ENCODE data around the gene CDC25B.
"Not testable (repeated sequence)": the region's sequence is repeated elsewhere in the genome, so short reads cannot be mapped to it uniquely, and the experiment has no call there.

CDC25B gene

DNA sequence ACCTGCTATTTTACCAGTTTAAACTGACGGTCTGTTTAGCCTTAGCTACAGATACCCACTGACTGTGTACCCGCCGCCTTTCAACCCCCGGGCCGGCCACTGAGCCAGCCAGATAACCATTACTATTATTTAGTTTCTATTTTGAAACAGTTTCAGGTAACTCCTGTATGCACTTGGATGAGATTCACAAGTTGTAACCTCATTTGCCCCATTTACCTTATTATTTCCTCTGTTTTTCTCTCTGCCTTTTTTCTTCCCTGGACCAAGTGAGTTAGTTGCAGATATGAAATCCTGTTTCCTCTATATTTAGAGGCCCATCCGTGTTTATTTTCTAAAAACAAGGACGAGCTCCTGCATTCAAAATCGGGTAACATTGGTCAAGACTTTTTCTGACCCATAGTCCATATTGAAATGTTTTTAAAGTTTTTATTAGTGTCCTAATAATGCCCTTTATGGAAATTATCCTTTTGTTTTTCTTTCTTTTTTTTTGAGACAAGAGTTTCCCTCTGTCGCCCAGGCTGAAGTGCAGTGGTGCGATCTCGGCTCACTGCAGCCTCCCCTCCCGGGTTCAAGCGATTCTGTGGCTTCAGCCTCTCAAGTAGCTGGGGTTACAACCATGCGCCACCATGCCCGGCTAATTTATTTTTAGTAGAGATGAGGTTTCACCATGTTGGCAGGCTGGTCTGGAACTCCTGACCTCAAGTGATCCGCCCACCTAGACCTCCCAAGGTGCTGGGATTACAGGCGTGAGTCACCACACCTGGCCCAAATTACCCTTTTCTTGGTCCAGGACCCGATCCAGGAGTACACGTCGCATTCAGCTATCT lies 25.0 kb downstream of the CDC25B start:
- DNase-seq (ENCODE audit: low read depth, low spot score): no peak
- H3K27ac ChIP-seq: peak overlapping the region; percentile 91

DNA sequence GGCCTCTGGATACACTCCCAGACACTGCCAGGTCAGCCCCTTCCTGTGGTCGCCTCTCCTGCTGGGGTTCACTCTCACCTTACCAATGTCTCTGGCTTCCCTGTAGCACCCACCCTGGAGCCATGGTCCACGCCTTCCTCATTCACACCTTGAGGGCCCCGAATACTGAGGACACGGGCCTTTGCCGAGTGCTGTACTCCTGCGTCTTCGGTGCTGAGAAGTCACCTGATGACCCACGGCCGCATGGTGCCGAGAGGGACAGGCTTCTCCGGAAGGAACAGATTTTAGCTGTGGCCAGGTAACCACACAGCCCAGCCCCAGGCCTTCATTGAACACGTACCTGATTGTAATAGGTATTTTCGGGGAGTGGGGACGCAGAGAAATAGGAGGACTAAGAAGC lies 25.9 kb downstream of the CDC25B start:
- no peak for DNase-seq (ENCODE audit: low read depth, low spot score)
- H3K27ac ChIP-seq: no peak overlapping the region

GRCh38 chr20:3823881-3824280 lies 27.8 kb downstream of the CDC25B start:
- DNase-seq (ENCODE audit: low read depth, low spot score): no peak
- H3K27ac ChIP-seq: no peak overlapping the region

DNA sequence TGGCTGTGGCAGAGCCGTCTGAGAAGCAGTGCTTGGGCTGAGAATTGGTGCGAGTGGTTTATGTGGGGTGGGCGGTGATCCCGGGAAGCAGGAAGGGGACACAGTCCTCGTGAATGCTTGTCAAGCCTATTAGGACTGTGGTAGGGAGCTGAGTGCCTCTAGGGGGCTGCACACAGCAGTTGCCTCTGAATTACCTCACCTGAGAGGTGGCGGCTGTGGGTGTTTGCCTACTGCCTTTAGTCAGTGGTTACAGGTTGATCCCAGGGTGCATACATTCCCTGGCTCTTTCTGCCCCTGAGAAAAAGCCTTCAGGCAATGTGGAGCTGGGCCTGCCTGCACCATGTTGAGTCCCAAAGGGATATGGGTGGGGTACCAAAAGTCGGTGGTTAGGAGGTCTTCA lies 29.4 kb downstream of the CDC25B start:
- no peak for DNase-seq (ENCODE audit: low read depth, low spot score)
- H3K27ac ChIP-seq: no peak overlapping the region

DNA sequence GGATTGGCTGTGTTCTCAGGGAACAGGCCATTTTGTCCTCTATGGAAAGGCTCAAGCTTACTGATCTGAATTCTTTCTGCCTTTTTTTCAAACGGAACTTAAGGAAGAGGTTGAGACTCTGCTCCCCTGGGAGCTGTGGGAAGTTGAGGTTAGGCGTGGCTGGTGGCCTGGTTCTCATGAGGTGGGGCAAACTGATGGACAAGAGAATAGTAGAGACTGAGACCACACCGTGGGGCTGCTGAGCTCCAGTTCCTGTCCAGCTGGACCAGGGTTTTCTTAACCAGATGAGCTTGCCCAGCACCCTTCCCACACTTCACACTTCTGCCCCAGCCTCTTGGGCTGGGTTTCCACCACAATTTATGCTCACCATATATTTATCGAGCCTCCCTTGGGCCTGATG lies 30.3 kb downstream of the CDC25B start:
- H3K27ac ChIP-seq: no peak overlapping the region
- no peak for DNase-seq (ENCODE audit: low read depth, low spot score)

- H3K27ac ChIP-seq: no peak overlapping the region
- no peak for DNase-seq (ENCODE audit: low read depth, low spot score)
Measured at GRCh38 chr20:3828798-3829197, 32.7 kb downstream of the CDC25B start.

GRCh38 chr20:3829891-3830290 lies 33.8 kb downstream of the CDC25B start:
- not testable (repeated sequence) for DNase-seq (ENCODE audit: low read depth, low spot score); H3K27ac ChIP-seq

- H3K27ac ChIP-seq: no peak overlapping the region
- DNase-seq (ENCODE audit: low read depth, low spot score): no peak
Measured at GRCh38 chr20:3836132-3836531, 40.0 kb downstream of the CDC25B start.

DNA sequence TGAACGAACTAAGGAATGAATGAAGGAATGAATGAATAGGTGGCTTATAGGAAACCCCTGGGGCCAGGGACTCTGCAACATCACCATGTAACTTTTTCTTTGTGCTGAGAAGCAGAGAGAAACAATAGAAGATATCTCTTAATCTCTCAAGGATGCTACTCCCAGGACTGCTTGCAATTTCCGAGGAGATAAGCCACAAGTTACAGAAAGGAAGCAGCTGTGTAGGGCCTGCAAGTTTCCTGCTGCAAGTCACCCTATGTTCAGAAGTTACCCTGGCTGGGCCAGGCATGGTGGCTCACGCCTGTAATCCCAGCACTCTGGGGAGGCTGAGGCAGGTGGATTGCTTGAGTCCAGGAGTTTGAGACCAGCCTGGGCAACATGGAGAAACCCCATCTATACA lies 43.2 kb downstream of the CDC25B start:
- no peak overlapping the region for H3K27ac ChIP-seq

DNA sequence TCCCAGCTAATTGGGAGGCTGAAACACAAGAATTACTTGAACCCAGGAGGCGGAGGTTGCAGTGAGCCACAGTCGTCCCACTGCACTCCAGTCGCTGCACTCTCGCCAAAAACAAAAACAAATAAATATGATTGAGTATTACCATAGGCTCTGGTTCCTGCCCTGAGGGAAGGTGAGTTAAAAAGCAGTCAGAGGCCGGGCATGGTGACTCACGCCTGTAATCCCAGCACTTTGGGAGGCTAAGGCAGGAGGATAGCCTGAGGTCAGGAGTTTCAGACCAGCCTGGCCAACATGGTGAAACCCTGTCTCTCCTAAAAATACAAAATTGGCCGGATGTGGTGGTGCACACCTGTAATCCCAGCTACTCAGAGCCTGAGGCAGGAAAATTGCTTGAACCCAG lies 44.1 kb downstream of the CDC25B start:
- DNase-seq (ENCODE audit: low read depth, low spot score); H3K27ac ChIP-seq: not testable (repeated sequence)

More for the DNA sequence above, 43.2 kb downstream of the CDC25B start:
- no peak for DNase-seq (ENCODE audit: low read depth, low spot score)

- DNase-seq (ENCODE audit: low read depth, low spot score): no peak
- no peak overlapping the region for H3K27ac ChIP-seq
Measured at GRCh38 chr20:3842348-3842930, 46.3 kb downstream of the CDC25B start.

DNA sequence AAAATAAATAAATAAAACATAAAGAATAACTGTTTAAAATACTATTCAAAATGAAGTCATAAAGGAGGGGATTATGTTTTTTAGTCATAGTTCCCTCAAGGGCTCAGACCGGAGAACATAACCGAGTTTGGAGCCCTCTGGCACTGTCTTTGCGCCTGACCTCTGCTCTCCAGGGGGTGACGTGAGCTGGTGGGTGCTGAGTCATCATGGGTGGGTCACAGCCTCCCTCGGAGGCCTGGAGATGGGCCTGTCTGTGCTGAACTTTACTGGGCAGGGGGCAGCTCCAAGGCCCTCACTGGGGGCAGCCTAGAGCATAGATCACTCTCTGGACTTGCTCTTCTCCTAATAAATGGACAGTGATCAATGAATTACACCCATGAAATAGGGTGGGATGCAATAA lies 47.4 kb downstream of the CDC25B start:
- DNase-seq (ENCODE audit: low read depth, low spot score): no peak
- H3K27ac ChIP-seq: no peak overlapping the region

DNA sequence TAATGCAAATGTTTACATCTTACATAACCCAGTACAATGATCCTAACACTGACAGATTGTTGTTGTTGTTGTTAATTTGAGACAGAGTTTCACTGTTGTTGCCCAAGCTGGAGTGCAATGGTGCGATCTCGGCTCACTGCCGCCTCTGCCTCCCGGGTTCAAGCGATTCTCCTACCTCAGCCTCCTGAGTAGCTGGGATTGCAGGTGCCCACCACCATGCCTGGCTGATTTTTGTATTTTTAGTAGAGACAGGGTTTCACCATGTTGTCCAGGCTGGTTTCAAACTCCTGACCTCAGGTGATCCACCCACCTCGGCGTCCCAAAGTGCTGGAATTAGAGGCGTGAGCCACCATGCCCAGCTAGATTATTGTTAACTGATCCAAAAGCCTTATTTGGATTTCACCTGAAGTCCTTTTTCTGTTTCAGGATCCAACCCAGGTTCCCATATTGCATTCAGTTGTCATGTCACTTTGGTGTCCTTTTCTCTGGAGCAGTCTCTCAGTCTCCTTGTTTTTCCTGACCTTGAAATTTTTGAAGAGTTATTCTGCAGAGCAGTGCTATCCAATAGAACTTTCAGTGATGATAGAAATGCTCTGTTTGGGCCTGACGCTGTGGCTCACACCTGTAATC lies 48.0 kb downstream of the CDC25B start:
- DNase-seq (ENCODE audit: low read depth, low spot score); H3K27ac ChIP-seq: not testable (repeated sequence)

GRCh38 chr20:3846378-3846739 lies 50.2 kb downstream of the CDC25B start:
- DNase-seq (ENCODE audit: low read depth, low spot score): no peak

DNA sequence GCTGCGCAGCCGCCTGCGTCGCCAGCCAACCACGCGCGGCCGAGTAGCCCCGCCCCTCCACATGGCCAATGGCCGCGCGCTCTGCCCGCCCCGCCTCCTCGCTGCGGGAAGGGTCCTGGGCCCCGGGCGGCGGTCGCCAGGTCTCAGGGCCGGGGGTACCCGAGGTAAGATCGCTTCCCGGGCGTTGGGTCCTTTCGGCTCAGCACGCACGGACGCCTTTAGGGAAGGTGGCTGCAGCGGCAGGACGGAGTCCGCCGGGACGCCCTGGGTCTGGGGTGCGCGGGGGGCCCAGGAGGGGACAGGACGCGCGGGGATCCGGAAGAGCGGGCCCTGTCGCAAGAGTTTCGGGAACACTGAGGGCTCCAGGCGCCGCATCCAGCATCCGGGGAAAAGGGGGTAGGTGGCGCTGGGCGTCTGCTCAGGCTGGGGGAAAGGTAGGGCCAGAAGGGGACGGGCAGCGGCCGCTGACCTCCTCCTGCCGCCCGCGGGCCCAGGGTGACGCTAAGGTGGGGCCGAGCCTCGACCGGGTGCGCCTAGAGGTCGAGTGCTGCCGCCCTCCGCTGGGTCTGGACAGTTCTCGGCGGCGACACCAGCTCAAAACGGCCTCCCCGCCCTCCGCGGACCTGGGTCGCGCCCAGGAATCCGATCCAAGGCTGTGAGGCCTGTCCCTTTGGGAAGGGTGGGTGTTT lies 50.8 kb downstream of the CDC25B start, which contains the start of gene MAVS:
TSS of gene MAVS (plus strand) at position 95 of the 689 bp plus-strand sequence. CDS start 7,791 bp downstream, outside the sequence.
- H3K27ac ChIP-seq: peak within 1 kb of the TSS; percentile 61
- DNase-seq (ENCODE audit: low read depth, low spot score): no peak

More at GRCh38 chr20:3846378-3846739, 50.2 kb downstream of the CDC25B start:
- peak overlapping the region; percentile 61 for H3K27ac ChIP-seq

GRCh38 chr20:3847429-3847940 lies 51.4 kb downstream of the CDC25B start:
- DNase-seq (ENCODE audit: low read depth, low spot score): no peak
- peak overlapping the region; percentile 61 for H3K27ac ChIP-seq

DNA sequence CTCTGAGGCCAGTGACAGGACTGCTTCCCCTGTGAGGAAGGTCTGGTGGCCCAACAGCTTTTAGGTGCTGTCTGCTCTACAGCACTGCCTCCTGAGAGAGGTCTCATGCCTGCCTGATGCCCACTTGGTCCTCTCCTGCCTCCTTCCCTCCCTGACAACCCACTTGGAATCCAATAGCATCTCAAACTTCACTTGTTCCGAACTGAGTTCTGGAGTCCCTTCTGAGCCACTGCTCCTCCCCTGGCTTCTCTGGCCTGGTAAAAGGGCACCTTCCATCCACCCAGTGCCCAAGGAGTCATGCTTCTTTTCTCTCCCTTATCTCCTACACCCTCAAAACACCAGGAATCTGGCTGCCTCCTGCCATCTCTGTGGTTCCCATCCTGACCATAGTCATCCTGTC lies 52.5 kb downstream of the CDC25B start:
- no peak overlapping the region for H3K27ac ChIP-seq
- no peak for DNase-seq (ENCODE audit: low read depth, low spot score)

GRCh38 chr20:3854462-3854871 lies 58.4 kb downstream of the CDC25B start:
- DNase-seq (ENCODE audit: low read depth, low spot score): no peak
- H3K27ac ChIP-seq: peak overlapping the region; percentile 35
